Measurements from ENCODE around the gene LTBP1.
A peak's percentile ranks its signal among the peaks of the same experiment; 100 is the strongest.
"Not testable (repeated sequence)": the region's sequence is repeated elsewhere in the genome, so short reads cannot be mapped to it uniquely, and the experiment has no call there.

Gene LTBP1

DNA sequence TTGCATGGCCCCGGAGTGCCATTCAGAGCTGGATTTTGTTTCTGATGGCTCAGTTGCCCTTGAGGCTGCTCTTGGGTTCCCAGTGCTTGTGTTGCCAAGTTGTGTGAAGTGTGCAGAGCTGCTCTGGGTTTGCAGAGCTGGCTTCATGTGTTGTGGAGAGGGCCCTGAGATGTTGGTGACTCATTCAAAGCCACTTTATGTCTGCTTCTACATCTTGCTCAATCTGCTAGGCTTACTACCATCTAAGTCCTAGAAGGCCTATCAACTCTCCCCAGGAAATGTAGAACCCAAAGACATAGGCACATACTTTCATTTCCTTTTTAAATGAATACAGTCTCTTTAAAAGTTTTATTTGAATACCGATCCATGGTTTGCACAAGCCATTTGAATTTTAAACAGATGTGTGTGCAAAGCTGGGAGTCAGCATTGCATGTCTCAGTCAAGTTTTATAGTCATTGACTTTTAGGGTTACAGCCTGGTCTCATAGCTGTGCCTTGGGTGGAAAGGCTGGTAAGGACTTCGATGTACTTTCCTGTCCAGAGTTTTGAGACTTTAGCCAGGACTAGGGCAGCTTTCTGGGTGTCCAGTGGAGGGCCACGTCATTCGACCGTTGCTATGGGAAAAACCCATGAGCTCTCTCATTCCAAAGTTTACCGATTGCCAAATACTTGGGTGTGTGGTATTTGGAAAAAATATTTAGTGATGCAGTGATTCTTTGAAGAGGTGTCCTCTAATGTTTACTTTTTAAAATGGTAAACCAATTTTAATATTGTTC, 105.0 kb downstream of the LTBP1 start:
- H3K27me3 ChIP-seq = no peaks in the 10 kb centered on the region
- DNase-seq = peak in 1 of 2 donors; percentile 45
- H3K9me3 ChIP-seq = no peaks in the 10 kb centered on the region
- no peaks in the 10 kb centered on the region for H3K36me3 ChIP-seq
- H3K27ac ChIP-seq = peak overlapping the region; percentile 41 to 48
- TF ChIP-seq, protein P1, sequence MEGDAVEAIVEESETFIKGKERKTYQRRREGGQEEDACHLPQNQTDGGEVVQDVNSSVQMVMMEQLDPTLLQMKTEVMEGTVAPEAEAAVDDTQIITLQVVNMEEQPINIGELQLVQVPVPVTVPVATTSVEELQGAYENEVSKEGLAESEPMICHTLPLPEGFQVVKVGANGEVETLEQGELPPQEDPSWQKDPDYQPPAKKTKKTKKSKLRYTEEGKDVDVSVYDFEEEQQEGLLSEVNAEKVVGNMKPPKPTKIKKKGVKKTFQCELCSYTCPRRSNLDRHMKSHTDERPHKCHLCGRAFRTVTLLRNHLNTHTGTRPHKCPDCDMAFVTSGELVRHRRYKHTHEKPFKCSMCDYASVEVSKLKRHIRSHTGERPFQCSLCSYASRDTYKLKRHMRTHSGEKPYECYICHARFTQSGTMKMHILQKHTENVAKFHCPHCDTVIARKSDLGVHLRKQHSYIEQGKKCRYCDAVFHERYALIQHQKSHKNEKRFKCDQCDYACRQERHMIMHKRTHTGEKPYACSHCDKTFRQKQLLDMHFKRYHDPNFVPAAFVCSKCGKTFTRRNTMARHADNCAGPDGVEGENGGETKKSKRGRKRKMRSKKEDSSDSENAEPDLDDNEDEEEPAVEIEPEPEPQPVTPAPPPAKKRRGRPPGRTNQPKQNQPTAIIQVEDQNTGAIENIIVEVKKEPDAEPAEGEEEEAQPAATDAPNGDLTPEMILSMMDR (IDR thresholded peaks at IDR 0.05) = no peak
- intact Hi-C loops (cut with DNase I; ENCODE audit: low total_unique reads) = loop anchor here (10.0 kb wide), 1 partner anchor 323 kb away; no protein-coding TSS in a partner anchor
- no peak overlapping the region for H3K4me3 ChIP-seq
- H3K4me1 ChIP-seq = peaks cover 0 to 28% (median 8%) of the 10 kb centered on the region in 4 donors

DNA sequence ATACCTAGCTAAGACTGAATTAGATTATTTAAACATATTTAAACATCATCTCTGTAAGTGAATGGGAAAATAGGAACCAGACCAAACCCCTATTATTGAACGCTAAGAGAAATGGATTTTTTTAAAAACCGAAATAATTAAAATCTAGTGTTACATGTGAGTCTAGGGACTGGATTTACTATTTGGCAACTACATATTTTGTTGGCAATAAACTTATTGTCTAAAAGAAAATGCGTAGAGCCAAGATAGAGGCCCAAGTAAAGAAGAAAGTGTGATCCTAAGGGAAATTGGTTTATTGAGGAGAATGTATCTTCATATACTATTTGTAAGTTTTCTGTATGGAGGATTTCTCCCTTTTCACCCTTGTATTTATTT, 105.6 kb downstream of the LTBP1 start:
- DNase-seq = no peak
- no peaks in the 10 kb centered on the region for H3K27me3 ChIP-seq
- H3K9me3 ChIP-seq = no peaks in the 10 kb centered on the region
- intact Hi-C loops (cut with DNase I; ENCODE audit: low total_unique reads) = loop anchor here (10.0 kb wide), 1 partner anchor 322 kb away; no protein-coding TSS in a partner anchor
- H3K4me3 ChIP-seq = no peak overlapping the region
- no peaks in the 10 kb centered on the region for H3K36me3 ChIP-seq
- TF ChIP-seq, protein P1 (IDR thresholded peaks at IDR 0.05) = no peak
- peaks cover 0 to 28% (median 8%) of the 10 kb centered on the region in 4 donors for H3K4me1 ChIP-seq
- H3K27ac ChIP-seq = peak overlapping the region; percentile 41 to 48

DNA sequence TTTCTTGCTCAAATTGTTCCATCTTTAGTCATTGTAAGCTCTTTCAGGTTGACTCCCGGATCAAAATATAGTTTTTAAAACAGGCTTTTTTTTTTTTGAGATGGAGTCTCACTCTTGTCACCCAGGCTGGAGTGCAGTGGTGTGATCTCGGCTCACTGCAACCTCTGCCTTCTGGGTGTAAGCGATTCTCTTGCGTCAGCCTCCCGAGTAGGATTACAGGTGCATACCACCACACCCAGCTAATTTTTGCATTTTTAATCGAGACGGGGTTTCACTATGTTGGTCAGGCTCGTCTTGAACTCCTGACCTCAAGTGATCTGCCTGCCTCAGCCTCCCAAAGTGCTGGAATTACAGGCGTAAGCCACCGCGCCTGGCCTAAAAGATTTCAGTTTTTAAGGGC, 106.0 kb downstream of the LTBP1 start:
- not testable (repeated sequence) for H3K27ac ChIP-seq, H3K27me3 ChIP-seq, H3K9me3 ChIP-seq, DNase-seq, H3K36me3 ChIP-seq, H3K4me3 ChIP-seq
- H3K4me1 ChIP-seq = peaks cover 0 to 28% (median 8%) of the 10 kb centered on the region in 4 donors
- intact Hi-C loops (cut with DNase I; ENCODE audit: low total_unique reads) = loop anchor here (10.0 kb wide), 1 partner anchor 322 kb away; no protein-coding TSS in a partner anchor

DNA sequence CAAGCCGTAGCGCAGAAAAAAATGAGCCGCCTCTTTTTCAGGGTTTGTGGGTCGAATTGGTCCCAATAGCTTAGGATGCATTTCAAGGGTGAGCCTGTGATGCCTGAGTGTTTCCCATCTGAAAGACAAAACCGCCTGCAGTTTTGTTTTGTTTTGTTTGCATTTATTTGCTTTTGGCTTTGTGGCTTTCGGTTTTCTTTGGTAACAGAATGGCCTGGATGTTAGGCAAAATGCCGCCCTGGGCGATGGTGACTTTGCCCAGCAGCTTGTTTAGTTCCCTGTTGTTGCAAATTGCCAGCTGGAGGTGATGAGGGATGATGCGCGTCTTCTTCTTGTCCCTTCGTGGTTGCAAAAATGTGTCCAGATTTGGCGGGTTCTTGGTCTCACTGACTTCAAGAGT, 109.4 kb downstream of the LTBP1 start:
- H3K4me3 ChIP-seq = no peak overlapping the region
- H3K9me3 ChIP-seq = no peaks in the 10 kb centered on the region
- DNase-seq = no peak
- TF ChIP-seq, protein P1 (IDR thresholded peaks at IDR 0.05) = no peak
- intact Hi-C loops (cut with DNase I; ENCODE audit: low total_unique reads) = loop anchor here (10.0 kb wide), 1 partner anchor 319 kb away; no protein-coding TSS in a partner anchor
- no peaks in the 10 kb centered on the region for H3K27me3 ChIP-seq
- H3K36me3 ChIP-seq = no peaks in the 10 kb centered on the region
- peaks cover 4 to 34% (median 16%) of the 10 kb centered on the region in 4 donors for H3K4me1 ChIP-seq
- H3K27ac ChIP-seq = no peak overlapping the region

DNA sequence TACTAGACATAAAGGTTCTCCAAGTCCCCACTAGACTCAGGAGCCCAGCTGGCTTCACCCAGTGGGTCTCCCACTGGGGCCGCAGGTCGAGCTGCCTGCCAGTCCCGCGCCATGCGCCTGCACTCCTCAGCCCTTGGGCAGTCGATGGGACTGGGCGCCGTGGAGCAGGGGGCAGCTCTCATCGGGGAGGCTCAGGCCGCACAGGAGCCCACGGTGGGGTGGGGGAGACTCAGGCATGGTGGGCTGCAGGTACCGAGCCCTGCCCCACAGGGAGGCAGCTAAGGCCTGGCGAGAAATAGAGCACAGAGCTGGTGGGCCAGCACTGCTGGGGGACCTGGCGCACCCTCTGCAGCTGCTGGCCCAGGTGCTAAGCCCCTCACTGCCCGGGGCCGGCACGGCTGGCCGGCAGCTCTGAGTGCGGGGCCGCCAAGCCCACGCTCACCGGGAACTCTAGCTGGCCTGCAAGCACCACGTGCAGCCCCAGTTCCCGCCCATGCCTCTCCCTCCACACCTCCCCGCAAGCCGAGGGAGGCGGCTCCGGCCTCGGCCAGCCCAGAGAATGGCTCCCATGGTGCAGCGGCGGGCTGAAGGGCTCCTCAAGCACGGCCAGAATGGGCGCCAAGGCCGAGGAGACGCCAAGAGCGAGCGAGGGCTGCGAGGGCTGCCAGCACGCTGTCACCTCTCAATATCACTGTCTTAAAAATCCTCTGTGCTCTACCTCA, 110.7 kb downstream of the LTBP1 start:
- Histone ChIP-seq H3K4me1 (peaks cover 0 to 28% (median 11%) of the 10 kb centered on the region in 4 donors), H3K27ac (peak overlapping the region; percentile 23 to 28)
- not testable (repeated sequence) for H3K27me3 ChIP-seq, H3K4me3 ChIP-seq, H3K9me3 ChIP-seq, DNase-seq, H3K36me3 ChIP-seq
- intact Hi-C loops (cut with DNase I; ENCODE audit: low total_unique reads) = loop anchor here (10.0 kb wide), 1 partner anchor 317 kb away; no protein-coding TSS in a partner anchor

DNA sequence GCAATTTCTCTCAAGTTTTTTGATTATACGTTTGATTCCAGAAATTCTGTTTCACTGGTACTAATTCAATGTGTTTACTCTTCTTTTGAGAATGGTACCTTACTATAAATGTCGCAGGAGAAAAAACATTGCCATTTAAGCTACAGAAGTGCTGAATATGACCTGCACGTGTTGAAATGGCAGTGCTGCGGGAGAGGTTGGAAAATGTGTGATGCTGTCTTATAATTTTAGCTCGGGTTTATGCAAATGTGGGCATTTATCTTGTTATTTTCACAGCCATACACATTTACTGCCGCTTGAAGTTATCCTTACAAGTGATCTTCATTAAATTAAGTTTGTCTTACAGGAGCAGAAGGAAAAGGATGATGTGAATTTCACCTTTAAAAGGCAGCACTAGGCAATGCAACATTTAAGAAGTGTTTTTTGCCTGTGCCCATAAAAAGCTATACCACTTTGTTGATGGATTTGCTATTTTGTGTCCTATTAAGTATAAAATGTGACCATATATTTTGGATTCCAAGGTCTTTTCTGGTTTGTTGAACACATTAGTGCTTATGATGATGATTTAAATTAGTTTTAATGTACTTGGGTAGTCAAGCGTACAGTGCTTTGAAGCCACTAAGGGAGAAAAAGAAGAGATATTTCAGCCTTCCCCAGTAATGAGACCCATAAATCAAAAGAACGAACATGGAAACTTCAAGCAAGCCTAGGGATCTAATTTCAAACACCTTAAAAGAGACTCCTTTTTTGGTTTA, 112.1 kb downstream of the LTBP1 start:
- H3K9me3 ChIP-seq = no peaks in the 10 kb centered on the region
- H3K4me1 ChIP-seq = peaks cover 0 to 36% (median 11%) of the 10 kb centered on the region in 4 donors
- TF ChIP-seq, protein P1 (IDR thresholded peaks at IDR 0.05) = no peak
- intact Hi-C loops (cut with DNase I; ENCODE audit: low total_unique reads) = loop anchor here (10.0 kb wide), 1 partner anchor 316 kb away; no protein-coding TSS in a partner anchor
- no peaks in the 10 kb centered on the region for H3K27me3 ChIP-seq
- H3K4me3 ChIP-seq = no peak overlapping the region
- no peaks in the 10 kb centered on the region for H3K36me3 ChIP-seq
- no peak for DNase-seq
- H3K27ac ChIP-seq = peak overlapping the region; percentile 72 to 77
